Sigmoid colon (tissue), 3 donors: Measurements from ENCODE around the gene C10orf62.

ENCODE experiments used
- CTCF ChIP-seq, 4 experiments: fragments of 450-650 bp in 3 of 4; fragments of 200-600 bp in 1 of 4; IDR thresholded peaks; one replicate each; pipeline ENCODE4 v1.5.1; 2016 to 2019; ENCODE audit warnings: antibody characterized with exemption in 4 of 4, mild to moderate bottlenecking in 3 of 4, moderate library complexity in 2 of 4
- POLR2A ChIP-seq, 2 donors: fragments of 450-650 bp; IDR thresholded peaks; one replicate each; pipeline ENCODE4 v1.6.1; 2016; ENCODE audit warnings: antibody characterized with exemption in 2 of 2, mild to moderate bottlenecking in 2 of 2, moderate library complexity in 2 of 2

DNA sequence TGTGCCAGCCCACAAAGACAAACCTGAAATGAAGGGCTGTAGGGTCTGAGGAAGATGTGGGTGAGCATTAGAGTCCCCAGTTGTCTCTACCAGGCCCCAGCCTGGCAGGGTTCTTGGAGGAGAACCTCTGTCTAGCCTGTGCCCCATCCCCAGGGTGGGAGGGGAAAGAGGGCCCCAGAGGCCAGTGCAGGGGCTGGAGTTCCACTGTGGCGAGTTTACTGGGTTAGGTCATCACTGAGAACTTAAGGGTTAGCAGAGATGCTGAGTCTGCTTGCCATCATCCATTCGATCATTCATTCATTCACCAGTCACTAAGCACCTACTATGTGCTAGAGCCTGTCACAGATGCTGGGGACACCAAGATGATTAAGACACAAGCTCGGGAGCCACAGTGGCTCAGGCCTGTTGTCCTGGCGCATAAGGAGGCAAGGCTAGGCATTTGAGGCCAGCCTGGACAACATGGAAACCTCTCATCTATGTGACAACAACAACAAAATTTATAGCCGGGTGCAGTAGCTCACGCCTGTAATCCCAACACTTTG lies 14.3 kb upstream of the C10orf62 start:
- TF ChIP-seq POLR2A (IDR thresholded peaks at IDR 0.05) (no peak), CTCF (IDR thresholded peaks at IDR 0.05) (no peak)
